Calu3 (cell line): ENCODE results near the gene TIMP2. TPM values are rescaled to one million over a fixed set of nuclear protein-coding genes. Genes with fewer than 3 reads are reported as not detected.
"Not testable (repeated sequence)": the region's sequence is repeated elsewhere in the genome, so short reads cannot be mapped to it uniquely, and the experiment has no call there.

Source experiments
- BruUV-seq: library from RNA; stranded (reverse); fragments of 400-500 nt; replicated peaks from 2 replicates; lab custom pipeline; 2021; lab: Mats Ljungman, UMichigan
- CTCF ChIA-PET: fragments of 300-600 bp; sonication (Branson Sonifier 250); formaldehyde crosslinking; loops from one replicate; lab custom pipeline; 2022; ENCODE audit warnings: antibody characterized with exemption; lab: Charles Lee
- DNase-seq: peaks from one replicate; pipeline ENCODE4 v3.0.0; 2022
- H3K27ac Mint-ChIP-seq: one replicate; pipeline ENCODE4 v1.8.0; 2022; ENCODE audit warnings: mixed read lengths; ENCODE audit not compliant: unreplicated experiment
- H3K27me3 Mint-ChIP-seq: one replicate; pipeline ENCODE4 v1.8.0; 2022; ENCODE audit warnings: mixed read lengths; ENCODE audit not compliant: unreplicated experiment
- H3K36me3 Mint-ChIP-seq: one replicate; pipeline ENCODE4 v1.8.0; 2022; ENCODE audit warnings: mild to moderate bottlenecking, moderate library complexity, mixed read lengths; ENCODE audit not compliant: insufficient read depth, unreplicated experiment
- H3K4me1 Mint-ChIP-seq: one replicate; pipeline ENCODE4 v1.8.0; 2022; ENCODE audit warnings: mild to moderate bottlenecking, low read depth, mixed read lengths; ENCODE audit not compliant: unreplicated experiment
- H3K4me3 Mint-ChIP-seq: one replicate; pipeline ENCODE4 v1.8.0; 2022; ENCODE audit warnings: mild to moderate bottlenecking, low read depth, moderate library complexity, mixed read lengths; ENCODE audit not compliant: unreplicated experiment
- H3K9me3 Mint-ChIP-seq: one replicate; pipeline ENCODE4 v1.8.0; 2022; ENCODE audit warnings: low read depth, mixed read lengths; ENCODE audit not compliant: unreplicated experiment
- intact Hi-C: fragments of 100-400 bp; cut with micrococcal nuclease; formaldehyde crosslinking; loops from one replicate; pipeline ENCODE4 v1.10.0; 2022; ENCODE audit not compliant: unreplicated experiment
- total RNA-seq: library from RNA; stranded (reverse); gene quantifications from 2 replicates; pipeline ENCODE4 v1.2.3, GENCODE V29; 2022
- TF ChIP-seq, protein P1 (sequence below): fragments of 200-600 bp; IDR thresholded peaks from one replicate; pipeline ENCODE4 v1.8.0; 2022; ENCODE audit warnings: antibody characterized with exemption; ENCODE audit not compliant: unreplicated experiment

TIMP2 gene
- total RNA-seq, 1 experiment from 2014 or later, result 246 TPM

DNA sequence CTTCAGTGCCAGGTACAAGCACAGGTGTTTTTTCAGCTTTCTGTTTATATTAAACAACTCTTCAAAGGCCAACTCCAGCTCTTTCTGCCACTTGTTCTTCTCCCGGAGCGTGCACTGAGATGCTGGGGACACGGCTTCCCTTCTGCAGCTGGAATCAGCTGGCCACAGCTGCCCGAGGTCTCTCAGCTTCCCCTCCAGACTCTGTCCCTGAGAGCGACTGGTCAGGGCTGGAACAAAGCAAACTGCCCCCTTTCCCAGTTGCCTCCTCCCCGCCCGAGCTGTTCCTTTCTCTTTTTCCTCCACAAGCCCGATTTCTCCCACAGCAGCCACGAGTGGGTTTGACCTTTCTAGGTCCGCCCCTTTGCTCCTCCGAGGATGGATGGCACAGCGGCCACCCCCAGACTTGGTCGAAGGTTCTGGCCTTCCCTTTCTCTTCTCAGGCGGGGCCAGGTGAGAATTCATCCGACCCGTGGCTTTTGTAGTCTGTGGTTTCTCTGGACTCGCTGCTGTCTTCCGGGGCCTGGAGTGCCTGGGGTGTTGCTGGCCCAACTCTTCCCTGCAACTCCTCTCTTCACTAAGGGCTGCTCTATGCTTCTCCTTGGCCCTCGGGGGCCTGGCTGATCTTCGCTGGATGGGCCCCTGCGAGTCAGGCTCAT, 33.7 kb downstream of the TIMP2 start:
- CTCF ChIA-PET, result no interaction called here
- no peak for DNase-seq
- Mint-ChIP-seq H3K36me3 (peaks cover 25% of the 10 kb centered on the region), H3K4me1 (peaks cover 16% of the 10 kb centered on the region), H3K9me3 (no peaks in the 10 kb centered on the region), H3K27me3 (no peaks in the 10 kb centered on the region), H3K27ac (no peak overlapping the region), H3K4me3 (no peak overlapping the region)
- TF ChIP-seq, protein P1, sequence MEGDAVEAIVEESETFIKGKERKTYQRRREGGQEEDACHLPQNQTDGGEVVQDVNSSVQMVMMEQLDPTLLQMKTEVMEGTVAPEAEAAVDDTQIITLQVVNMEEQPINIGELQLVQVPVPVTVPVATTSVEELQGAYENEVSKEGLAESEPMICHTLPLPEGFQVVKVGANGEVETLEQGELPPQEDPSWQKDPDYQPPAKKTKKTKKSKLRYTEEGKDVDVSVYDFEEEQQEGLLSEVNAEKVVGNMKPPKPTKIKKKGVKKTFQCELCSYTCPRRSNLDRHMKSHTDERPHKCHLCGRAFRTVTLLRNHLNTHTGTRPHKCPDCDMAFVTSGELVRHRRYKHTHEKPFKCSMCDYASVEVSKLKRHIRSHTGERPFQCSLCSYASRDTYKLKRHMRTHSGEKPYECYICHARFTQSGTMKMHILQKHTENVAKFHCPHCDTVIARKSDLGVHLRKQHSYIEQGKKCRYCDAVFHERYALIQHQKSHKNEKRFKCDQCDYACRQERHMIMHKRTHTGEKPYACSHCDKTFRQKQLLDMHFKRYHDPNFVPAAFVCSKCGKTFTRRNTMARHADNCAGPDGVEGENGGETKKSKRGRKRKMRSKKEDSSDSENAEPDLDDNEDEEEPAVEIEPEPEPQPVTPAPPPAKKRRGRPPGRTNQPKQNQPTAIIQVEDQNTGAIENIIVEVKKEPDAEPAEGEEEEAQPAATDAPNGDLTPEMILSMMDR, result no peak
- intact Hi-C loops, result no loop called here
- no TSS peak for BruUV-seq

DNA sequence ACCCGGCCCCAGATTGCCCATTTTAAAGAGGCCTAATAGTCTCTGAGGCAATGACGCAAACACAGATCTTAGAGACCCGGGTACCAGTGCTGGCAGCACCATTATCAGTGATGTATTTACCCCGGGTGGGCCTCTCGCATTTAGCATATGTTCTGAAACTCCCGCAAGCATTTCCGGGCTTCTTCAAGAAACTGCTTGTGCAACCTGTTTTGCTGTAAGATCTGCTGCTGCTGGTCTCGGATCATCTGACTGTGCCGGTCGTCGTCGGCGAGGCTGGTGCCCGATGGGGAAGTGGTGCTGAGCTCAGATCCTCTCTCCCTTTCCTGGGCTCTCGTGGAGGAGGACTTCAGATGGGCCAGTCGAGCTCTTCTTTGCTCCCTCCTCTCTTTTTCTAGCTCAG, 34.7 kb downstream of the TIMP2 start:
- H3K4me3 Mint-ChIP-seq, result no peak overlapping the region
- H3K27me3 Mint-ChIP-seq, result no peaks in the 10 kb centered on the region
- DNase-seq, result no peak
- H3K36me3 Mint-ChIP-seq, result peaks cover 30% of the 10 kb centered on the region
- intact Hi-C loops, result no loop called here
- CTCF ChIA-PET, result no interaction called here
- BruUV-seq, result no TSS peak
- no peaks in the 10 kb centered on the region for H3K9me3 Mint-ChIP-seq
- H3K4me1 Mint-ChIP-seq, result peaks cover 26% of the 10 kb centered on the region
- no peak overlapping the region for H3K27ac Mint-ChIP-seq
- TF ChIP-seq, protein P1, result no peak

DNA sequence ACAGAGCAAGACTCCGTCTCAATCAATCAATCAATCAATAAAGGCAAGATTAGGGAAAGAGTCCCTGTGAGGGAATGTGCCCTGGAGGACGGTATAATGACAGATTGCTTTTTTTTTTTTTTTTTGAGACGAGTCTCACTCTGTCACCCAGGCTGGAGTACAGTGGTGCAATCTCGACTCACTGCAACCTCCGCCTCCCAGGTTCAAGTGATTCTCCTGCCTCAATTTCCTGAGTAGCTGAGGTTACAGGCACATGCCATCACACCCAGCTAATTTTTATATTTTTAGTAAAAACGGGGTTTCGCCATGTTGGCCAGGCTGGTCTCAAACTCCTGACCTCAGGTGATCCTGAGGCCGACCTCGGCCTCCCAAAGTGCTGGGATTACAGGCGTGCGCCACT, 35.1 kb downstream of the TIMP2 start:
- H3K9me3 Mint-ChIP-seq, DNase-seq, BruUV-seq, H3K27me3 Mint-ChIP-seq, CTCF ChIA-PET, H3K4me3 Mint-ChIP-seq, H3K27ac Mint-ChIP-seq, intact Hi-C loops: not testable (repeated sequence)
- Mint-ChIP-seq H3K4me1 (peaks cover 30% of the 10 kb centered on the region), H3K36me3 (peaks cover 33% of the 10 kb centered on the region)

DNA sequence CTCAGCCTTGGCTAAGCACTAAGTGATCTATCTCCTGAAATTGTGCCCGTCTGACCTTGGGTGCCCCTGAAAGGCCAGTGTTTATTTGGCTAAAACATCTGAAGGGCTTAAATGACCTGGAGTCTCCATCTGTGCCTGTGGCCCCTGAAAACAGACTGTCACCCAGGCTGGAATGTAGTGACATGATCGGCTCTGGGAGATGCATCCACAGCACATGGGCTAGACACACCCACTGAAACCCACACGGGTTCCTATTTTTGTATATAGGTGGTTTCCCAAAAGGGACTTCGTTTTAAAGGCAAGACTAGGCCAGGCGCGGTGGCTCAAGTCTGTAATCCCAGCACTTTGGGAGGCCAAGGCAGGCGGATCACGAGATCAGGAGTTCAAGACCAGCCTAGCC, 35.7 kb downstream of the TIMP2 start:
- DNase-seq, result no peak
- no peak overlapping the region for H3K27ac Mint-ChIP-seq
- peaks cover 32% of the 10 kb centered on the region for H3K4me1 Mint-ChIP-seq
- CTCF ChIA-PET, result interaction anchor here (0.6 kb wide), 1 partner anchor 26 kb away, joined by 3 read pairs; no protein-coding TSS in a partner anchor
- H3K9me3 Mint-ChIP-seq, result no peaks in the 10 kb centered on the region
- TF ChIP-seq, protein P1, result no peak
- BruUV-seq, result no TSS peak
- H3K36me3 Mint-ChIP-seq, result peaks cover 38% of the 10 kb centered on the region
- H3K27me3 Mint-ChIP-seq, result no peaks in the 10 kb centered on the region
- H3K4me3 Mint-ChIP-seq, result no peak overlapping the region
- intact Hi-C loops, result no loop called here

DNA sequence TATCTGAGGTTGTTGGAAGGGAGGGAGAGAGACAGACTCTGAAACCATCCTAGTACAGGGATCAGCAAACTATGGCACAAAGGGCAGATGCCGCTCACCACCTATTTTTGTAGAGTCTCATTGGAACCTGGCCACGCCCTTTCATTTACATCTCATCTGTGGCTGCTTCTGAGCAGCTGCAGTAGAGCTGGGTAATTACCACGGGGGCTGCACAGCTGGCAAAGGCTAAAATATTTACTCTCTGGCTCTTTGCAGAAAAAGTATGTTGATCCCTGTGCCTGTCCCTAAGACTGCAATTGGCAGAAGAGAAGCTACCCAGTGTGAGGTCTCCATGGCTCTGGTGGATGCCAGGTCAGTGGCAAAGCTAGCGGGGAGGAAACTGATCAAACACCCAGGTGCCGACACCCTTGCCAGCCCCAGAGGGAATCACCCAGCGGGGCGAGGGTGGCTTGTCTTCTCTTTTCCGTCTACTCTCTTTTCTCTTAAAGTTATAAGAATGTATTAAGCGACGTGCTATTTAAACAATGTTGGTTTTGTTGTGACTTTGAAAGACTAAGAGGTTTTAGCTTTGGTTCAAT, 36.2 kb downstream of the TIMP2 start:
- no TSS peak for BruUV-seq
- CTCF ChIA-PET, result interaction anchor here (0.6 kb wide), 1 partner anchor 25 kb away, joined by 3 read pairs; no protein-coding TSS in a partner anchor
- H3K9me3 Mint-ChIP-seq, result no peaks in the 10 kb centered on the region
- no peaks in the 10 kb centered on the region for H3K27me3 Mint-ChIP-seq
- no peak overlapping the region for H3K27ac Mint-ChIP-seq
- H3K4me1 Mint-ChIP-seq, result peaks cover 32% of the 10 kb centered on the region
- H3K36me3 Mint-ChIP-seq, result peaks cover 43% of the 10 kb centered on the region
- TF ChIP-seq, protein P1, result no peak
- H3K4me3 Mint-ChIP-seq, result no peak overlapping the region
- DNase-seq, result no peak
- intact Hi-C loops, result no loop called here
